WTC11 (cell line): ENCODE measurements around the gene PPARA. TPM values are rescaled to one million over a fixed set of nuclear protein-coding genes. Genes with fewer than 3 reads are reported as not detected.

Experiments
- ATAC-seq: fragments of 200-7000 bp; cut with Tn5 transposase; 2 replicates; pipeline ENCODE4 v1.10.0; 2021; ENCODE audit warnings: mild to moderate bottlenecking, moderate library complexity
- CTCF ChIA-PET: fragments of 300-600 bp; sonication (Branson Sonifier 250); formaldehyde crosslinking; loops from one replicate; lab custom pipeline; 2021; ENCODE audit warnings: antibody characterized with exemption; lab: Charles Lee
- POLR2A ChIA-PET: fragments of 350-600 bp; sonication (Branson Sonifier 250); formaldehyde crosslinking; loops from one replicate; lab custom pipeline; 2021; ENCODE audit warnings: antibody characterized with exemption; lab: Charles Lee
- DNase-seq: peaks from one replicate; pipeline ENCODE4 v3.0.0; 2021; ENCODE audit warnings: low spot score
- H3K27ac Mint-ChIP-seq: 2 replicates; pipeline ENCODE4 v1.8.0; 2021; ENCODE audit warnings: mixed read lengths
- H3K27me3 Mint-ChIP-seq: 2 replicates; pipeline ENCODE4 v1.8.0; 2021; ENCODE audit warnings: low read depth, mild to moderate bottlenecking, moderate library complexity, mixed read lengths
- H3K36me3 Mint-ChIP-seq: 2 replicates; pipeline ENCODE4 v1.8.0; 2021; ENCODE audit warnings: mixed read lengths
- H3K4me1 Mint-ChIP-seq: 2 replicates; pipeline ENCODE4 v1.8.0; 2022; ENCODE audit warnings: mixed read lengths
- H3K4me3 Mint-ChIP-seq: 2 replicates; pipeline ENCODE4 v1.8.0; 2021; ENCODE audit warnings: mild to moderate bottlenecking, moderate library complexity, mixed read lengths
- H3K9me3 Mint-ChIP-seq: 2 replicates; pipeline ENCODE4 v1.8.0; 2021; ENCODE audit warnings: mixed read lengths
- AFF4 ChIP-seq: sonication (generic); formaldehyde crosslinking; IDR thresholded peaks from 2 replicates; pipeline ENCODE4 v1.8.1; 2023; ENCODE audit warnings: mild to moderate bottlenecking, missing genetic modification reagents, borderline replicate concordance
- ATF1 ChIP-seq: sonication (generic); formaldehyde crosslinking; IDR thresholded peaks from 2 replicates; pipeline ENCODE4 v1.8.1; 2023; ENCODE audit warnings: mild to moderate bottlenecking, moderate library complexity, missing genetic modification reagents
- ATF6 ChIP-seq: sonication (generic); formaldehyde crosslinking; IDR thresholded peaks from 2 replicates; pipeline ENCODE4 v1.8.1; 2023; ENCODE audit warnings: mild to moderate bottlenecking, missing genetic modification reagents
- CREB1 ChIP-seq: sonication (generic); formaldehyde crosslinking; IDR thresholded peaks from 2 replicates; pipeline ENCODE4 v1.8.0; 2023; ENCODE audit warnings: mild to moderate bottlenecking, missing genetic modification reagents
- E2F4 ChIP-seq: sonication (generic); formaldehyde crosslinking; IDR thresholded peaks from 2 replicates; pipeline ENCODE4 v1.8.1; 2022; ENCODE audit warnings: low read depth, mild to moderate bottlenecking, moderate library complexity, missing genetic modification reagents, borderline replicate concordance
- ELF4 ChIP-seq: sonication (generic); formaldehyde crosslinking; IDR thresholded peaks from 2 replicates; pipeline ENCODE4 v1.8.1; 2022; ENCODE audit warnings: low read depth, mild to moderate bottlenecking, moderate library complexity, missing genetic modification reagents
- ETV6 ChIP-seq: sonication (generic); formaldehyde crosslinking; IDR thresholded peaks from 2 replicates; pipeline ENCODE4 v1.8.1; 2022; ENCODE audit warnings: mild to moderate bottlenecking, missing genetic modification reagents
- FOXK1 ChIP-seq: sonication (generic); formaldehyde crosslinking; IDR thresholded peaks from 2 replicates; pipeline ENCODE4 v1.8.0; 2022; ENCODE audit warnings: mild to moderate bottlenecking, moderate library complexity, missing genetic modification reagents
- FOXP4 ChIP-seq: sonication (generic); formaldehyde crosslinking; IDR thresholded peaks from 2 replicates; pipeline ENCODE4 v1.8.0; 2022; ENCODE audit warnings: mild to moderate bottlenecking, missing genetic modification reagents
- GABPB1 ChIP-seq: sonication (generic); formaldehyde crosslinking; IDR thresholded peaks from 2 replicates; pipeline ENCODE4 v1.8.1; 2023; ENCODE audit warnings: mild to moderate bottlenecking, missing genetic modification reagents
- IRF2 ChIP-seq: sonication (generic); formaldehyde crosslinking; IDR thresholded peaks from 2 replicates; pipeline ENCODE4 v1.8.0; 2022; ENCODE audit warnings: low read depth, missing genetic modification reagents, borderline replicate concordance
- JUN ChIP-seq: sonication (generic); formaldehyde crosslinking; IDR thresholded peaks from 2 replicates; pipeline ENCODE4 v1.8.0; 2023; ENCODE audit warnings: mild to moderate bottlenecking, missing genetic modification reagents
- MXD4 ChIP-seq: fragments of 250-450 bp; sonication (Bioruptor Pico); IDR thresholded peaks from 2 replicates; pipeline ENCODE4 v1.8.0; 2021; ENCODE audit warnings: mild to moderate bottlenecking, moderate library complexity, borderline replicate concordance
- NFYB ChIP-seq: sonication (generic); formaldehyde crosslinking; conservative IDR thresholded peaks from 2 replicates; pipeline ENCODE4 v1.8.0; 2022; ENCODE audit warnings: low read depth, missing genetic modification reagents
- PRRX2 ChIP-seq: fragments of 250-450 bp; sonication (Bioruptor Pico); IDR thresholded peaks from 2 replicates; pipeline ENCODE4 v1.8.0; 2021; ENCODE audit warnings: mild to moderate bottlenecking
- SMAD4 ChIP-seq: sonication (generic); formaldehyde crosslinking; IDR thresholded peaks from 2 replicates; pipeline ENCODE4 v1.8.0; 2022; ENCODE audit warnings: mild to moderate bottlenecking, missing genetic modification reagents
- SP1 ChIP-seq: sonication (generic); formaldehyde crosslinking; conservative IDR thresholded peaks from 2 replicates; pipeline ENCODE4 v1.8.1; 2022; ENCODE audit warnings: missing genetic modification reagents
- TEAD1 ChIP-seq: sonication (generic); formaldehyde crosslinking; IDR thresholded peaks from 2 replicates; pipeline ENCODE4 v1.8.0; 2022; ENCODE audit warnings: mild to moderate bottlenecking, missing genetic modification reagents
- USF2 ChIP-seq: sonication (generic); formaldehyde crosslinking; IDR thresholded peaks from 2 replicates; pipeline ENCODE4 v1.8.1; 2023; ENCODE audit warnings: mild to moderate bottlenecking, missing genetic modification reagents, moderate library complexity
- ZNF219 ChIP-seq: sonication (generic); formaldehyde crosslinking; IDR thresholded peaks from 2 replicates; pipeline ENCODE4 v1.8.0; 2023; ENCODE audit warnings: missing genetic modification reagents, mild to moderate bottlenecking, borderline replicate concordance
- ZNF416 ChIP-seq: fragments of 250-450 bp; sonication (Bioruptor Pico); IDR thresholded peaks from 2 replicates; pipeline ENCODE4 v1.9.0; 2021; ENCODE audit warnings: mild to moderate bottlenecking, inconsistent platforms
- ZNF512 ChIP-seq: sonication (generic); formaldehyde crosslinking; IDR thresholded peaks from 2 replicates; pipeline ENCODE4 v1.8.1; 2022; ENCODE audit warnings: missing genetic modification reagents, borderline replicate concordance
- total RNA-seq: library from RNA; stranded (reverse); gene quantifications from 3 replicates; pipeline ENCODE4 v1.2.3, GENCODE V29; 2021

PPARA gene
- total RNA-seq, 1 experiment from 2014 or later: 9.3 TPM

GRCh38 chr22:46126853-46127385 is 23.4 kb upstream of the PPARA start:
- DNase-seq (no peak), ATAC-seq (no peak)
- Mint-ChIP-seq H3K27me3 (no peaks in the 10 kb centered on the region), H3K4me1 (no peaks in the 10 kb centered on the region), H3K36me3 (no peaks in the 10 kb centered on the region), H3K27ac (no peak overlapping the region), H3K9me3 (no peaks in the 10 kb centered on the region), H3K4me3 (no peak overlapping the region)
- CTCF ChIA-PET: interaction anchor here (1.0 to 1.8 kb wide), 2 partner anchors 120 to 132 kb away, joined by 3 to 4 read pairs; no protein-coding TSS in a partner anchor
- TF ChIP-seq ZNF416 (CRISPR knock-in tag): no peak
- TF ChIP-seq SMAD4: no peak
- TF ChIP-seq ZNF512 (CRISPR knock-in tag): no peak
- TF ChIP-seq NFYB (CRISPR knock-in tag): no peak
- no peak for TF ChIP-seq TEAD1
- no peak for TF ChIP-seq FOXK1 (CRISPR knock-in tag)
- TF ChIP-seq PRRX2 (CRISPR knock-in tag): no peak
- POLR2A ChIA-PET: no interaction called here

GRCh38 chr22:46127556-46127955 is 22.8 kb upstream of the PPARA start:
- no peak for DNase-seq
- Mint-ChIP-seq H3K36me3 (no peaks in the 10 kb centered on the region), H3K9me3 (no peaks in the 10 kb centered on the region)
- TF ChIP-seq IRF2 (CRISPR knock-in tag): no peak
- no peak for TF ChIP-seq JUN (CRISPR knock-in tag)
- no peak for TF ChIP-seq ATF6 (CRISPR knock-in tag)
- TF ChIP-seq USF2: no peak
- TF ChIP-seq, all 79 proteins: peak for 0
- Mint-ChIP-seq H3K27ac (no peak overlapping the region), H3K4me1 (no peaks in the 10 kb centered on the region), H3K27me3 (no peaks in the 10 kb centered on the region), H3K4me3 (no peak overlapping the region)
- no peak for ATAC-seq
- POLR2A ChIA-PET: no interaction called here
- CTCF ChIA-PET: interaction anchor here (1.8 kb wide), 1 partner anchor 133 kb away, joined by 4 read pairs; no protein-coding TSS in a partner anchor

GRCh38 chr22:46128606-46129005 is 21.7 kb upstream of the PPARA start:
- Mint-ChIP-seq H3K27ac (no peak overlapping the region), H3K27me3 (no peaks in the 10 kb centered on the region), H3K36me3 (no peaks in the 10 kb centered on the region), H3K4me3 (no peak overlapping the region), H3K4me1 (no peaks in the 10 kb centered on the region), H3K9me3 (no peaks in the 10 kb centered on the region)
- DNase-seq: no peak
- CTCF ChIA-PET: interaction anchor here (0.6 to 1.0 kb wide), 3 partner anchors 122 to 399 kb away, joined by 3 to 4 read pairs (median 3); no protein-coding TSS in a partner anchor
- ATAC-seq: no peak
- TF ChIP-seq FOXP4 (no peak), GABPB1 (CRISPR knock-in tag) (no peak), E2F4 (no peak), ETV6 (no peak), ELF4 (no peak), ZNF219 (CRISPR knock-in tag) (no peak), ATF1 (CRISPR knock-in tag) (no peak), SP1 (CRISPR knock-in tag) (no peak), CREB1 (CRISPR knock-in tag) (no peak), AFF4 (CRISPR knock-in tag) (no peak), MXD4 (CRISPR knock-in tag) (no peak)
- POLR2A ChIA-PET: no interaction called here
